Lower leg skin (tissue), 4 donors: ENCODE measurements around the gene KDM2B. TPM values are rescaled to one million over a fixed set of nuclear protein-coding genes. Genes with fewer than 3 reads are reported as not detected.

ENCODE experiments used
- DNase-seq, 2 donors: peaks; one replicate each; pipeline ENCODE4 v3.0.0-alpha.2; 2019; ENCODE audit warnings: low spot score in 2 of 2
- H3K4me3 ChIP-seq: fragments of 200-600 bp; sonication (generic); 2 replicates; pipeline ENCODE4 v1.5.1; 2017; ENCODE audit warnings: mild to moderate bottlenecking, low read depth; ENCODE audit not compliant: poor library complexity, severe bottlenecking
- CTCF ChIP-seq, 3 donors: fragments of 450-650 bp; IDR thresholded peaks; one replicate each; pipeline ENCODE4 v1.5.1; 2016; ENCODE audit warnings: antibody characterized with exemption in 3 of 3, mild to moderate bottlenecking in 3 of 3, moderate library complexity in 2 of 3
- POLR2A ChIP-seq, 2 donors: fragments of 450-650 bp; IDR thresholded peaks; one replicate each; pipeline ENCODE4 v1.6.1; 2016 to 2017; ENCODE audit warnings: antibody characterized with exemption in 2 of 2, mild to moderate bottlenecking in 1 of 2, moderate library complexity in 1 of 2
- WGBS, 2 donors: methylation state at CpG; one replicate each; pipeline ENCODE4 v1.1.5; 2018; 5-methylcytosine and 5-hydroxymethylcytosine counted together
- intact Hi-C: fragments of 100-400 bp; cut with DNase I; formaldehyde crosslinking; loops from one replicate; pipeline ENCODE4 v1.15.0; 2023; ENCODE audit warnings: low total_unique reads
- total RNA-seq, 4 donors: library from RNA; depleted of rRNA; stranded (reverse); fragments of >200 nt; gene quantifications; one replicate each; pipeline ENCODE4 v1.1.0, GENCODE V29; 2016

Gene KDM2B
- total RNA-seq, 4 donors from 2014 or later = 28.9 to 72.1 (median 47.9) TPM

- H3K4me3 ChIP-seq = no peak overlapping the region
- 67 to 76% methylated on average over 16 of the region's 16 CpGs for WGBS, 2 donors
- intact Hi-C loops = no loop called here
- TF ChIP-seq CTCF (IDR thresholded peaks at IDR 0.05) = no peak
- no peak for TF ChIP-seq POLR2A (IDR thresholded peaks at IDR 0.05)
- DNase-seq = no peak
Observed at GRCh38 chr12:121524196-121524916, 56.5 kb downstream of the KDM2B start.

GRCh38 chr12:121523741-121524140, 57.1 kb downstream of the KDM2B start:
- intact Hi-C loops = no loop called here
- DNase-seq = no peak
- 80 to 86% methylated on average over 16 of the region's 16 CpGs for WGBS, 2 donors
- no peak for TF ChIP-seq POLR2A (IDR thresholded peaks at IDR 0.05)
- TF ChIP-seq CTCF (IDR thresholded peaks at IDR 0.05) = no peak
- no peak overlapping the region for H3K4me3 ChIP-seq

- TF ChIP-seq CTCF (IDR thresholded peaks at IDR 0.05) (no peak), POLR2A (IDR thresholded peaks at IDR 0.05) (no peak)
- no peak for DNase-seq
- WGBS, 2 donors = 67 to 71% methylated on average over 11 of the region's 11 CpGs
- intact Hi-C loops = no loop called here
- no peak overlapping the region for H3K4me3 ChIP-seq
Observed at GRCh38 chr12:121522971-121523370, 57.9 kb downstream of the KDM2B start.

DNA sequence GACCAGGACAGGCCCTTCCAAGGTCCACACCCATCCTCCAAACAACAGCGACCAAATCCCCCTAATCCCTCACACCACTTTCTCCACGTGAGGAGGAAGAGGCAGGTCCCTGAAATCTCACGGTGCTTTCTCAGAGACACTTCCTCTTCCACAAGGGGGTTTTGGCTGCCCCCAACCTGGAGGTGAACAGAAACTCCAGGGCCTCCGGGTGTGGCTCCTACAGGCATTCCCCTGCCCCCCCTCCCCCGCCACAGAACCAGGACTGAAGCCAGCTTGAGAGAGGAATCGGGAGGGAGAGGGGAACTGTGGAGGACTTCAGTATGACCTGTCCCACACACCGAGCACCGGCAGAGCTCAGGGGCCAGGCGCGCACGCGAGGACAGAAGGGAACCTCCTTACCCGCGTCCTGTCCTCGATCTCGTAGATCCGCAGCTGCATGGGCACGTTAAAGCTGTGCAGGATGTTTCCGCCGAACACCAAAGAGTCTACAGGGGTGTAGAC, 60.2 kb downstream of the KDM2B start:
- intact Hi-C loops = no loop called here

GRCh38 chr12:121520119-121520518, 60.7 kb downstream of the KDM2B start:
- TF ChIP-seq POLR2A (IDR thresholded peaks at IDR 0.05) = no peak
- TF ChIP-seq CTCF (IDR thresholded peaks at IDR 0.05) = no peak
- DNase-seq = no peak

More for the DNA sequence above, 60.2 kb downstream of the KDM2B start:
- H3K4me3 ChIP-seq = no peak overlapping the region
- 48 to 67% methylated on average over 5 to 19 of the region's 20 CpGs for whole genome bisulfite sequencing, 2 donors
- no peak for TF ChIP-seq POLR2A (IDR thresholded peaks at IDR 0.05)
- TF ChIP-seq CTCF (IDR thresholded peaks at IDR 0.05) = no peak
- DNase-seq = no peak

DNA sequence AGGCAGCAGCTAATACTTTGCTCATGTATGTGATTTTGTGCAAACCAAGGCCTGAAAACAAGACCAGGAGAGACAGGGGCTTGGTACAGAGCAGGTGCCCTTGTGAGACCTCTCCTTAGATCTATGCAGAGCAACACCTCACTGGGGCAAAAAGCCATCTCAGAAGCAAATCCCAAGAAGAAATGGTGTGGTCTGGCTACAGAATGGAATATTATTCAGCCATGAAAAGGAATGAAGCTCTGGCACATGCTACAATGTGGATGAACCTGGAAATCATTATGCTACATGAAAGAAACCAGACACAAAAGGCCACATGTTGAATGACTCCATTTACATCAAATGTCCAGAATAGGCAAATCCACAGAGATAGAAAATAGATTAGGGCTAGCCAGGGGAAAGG, 61.6 kb downstream of the KDM2B start:
- H3K4me3 ChIP-seq = no peak overlapping the region
- TF ChIP-seq POLR2A (IDR thresholded peaks at IDR 0.05) (no peak), CTCF (IDR thresholded peaks at IDR 0.05) (no peak)
- intact Hi-C loops = no loop called here
- no peak for DNase-seq

More at GRCh38 chr12:121520119-121520518, 60.7 kb downstream of the KDM2B start:
- intact Hi-C loops = no loop called here
- WGBS, 2 donors = 89 to 91% methylated on average over 13 of the region's 13 CpGs
- no peak overlapping the region for H3K4me3 ChIP-seq
